ENCODE data around the gene AUTS2.

DNA sequence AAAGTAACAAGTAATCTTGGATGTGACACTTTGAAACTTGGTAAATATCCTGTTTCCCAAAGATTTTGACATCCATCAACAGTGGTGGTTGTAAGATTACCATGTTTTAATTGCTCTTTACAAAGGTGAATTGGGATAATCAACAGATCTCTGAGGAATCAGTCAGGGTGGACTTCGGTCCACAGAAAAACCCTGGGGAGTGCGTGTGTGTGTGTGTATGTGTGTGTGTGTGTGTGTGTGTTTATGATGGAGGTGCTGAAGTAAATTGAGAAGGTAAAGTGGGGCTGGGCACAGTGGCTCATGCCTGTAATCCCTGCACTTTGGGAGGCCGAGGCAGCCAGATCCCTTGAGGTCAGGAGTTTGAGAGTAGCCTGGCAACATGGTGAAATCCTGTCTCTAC lies 12.0 kb upstream of the AUTS2 start:
- no peak for TF ChIP-seq EZH2 (IDR thresholded peaks at IDR 0.05; ENCODE audit: borderline replicate concordance, low read length)
- TF ChIP-seq, protein P1, sequence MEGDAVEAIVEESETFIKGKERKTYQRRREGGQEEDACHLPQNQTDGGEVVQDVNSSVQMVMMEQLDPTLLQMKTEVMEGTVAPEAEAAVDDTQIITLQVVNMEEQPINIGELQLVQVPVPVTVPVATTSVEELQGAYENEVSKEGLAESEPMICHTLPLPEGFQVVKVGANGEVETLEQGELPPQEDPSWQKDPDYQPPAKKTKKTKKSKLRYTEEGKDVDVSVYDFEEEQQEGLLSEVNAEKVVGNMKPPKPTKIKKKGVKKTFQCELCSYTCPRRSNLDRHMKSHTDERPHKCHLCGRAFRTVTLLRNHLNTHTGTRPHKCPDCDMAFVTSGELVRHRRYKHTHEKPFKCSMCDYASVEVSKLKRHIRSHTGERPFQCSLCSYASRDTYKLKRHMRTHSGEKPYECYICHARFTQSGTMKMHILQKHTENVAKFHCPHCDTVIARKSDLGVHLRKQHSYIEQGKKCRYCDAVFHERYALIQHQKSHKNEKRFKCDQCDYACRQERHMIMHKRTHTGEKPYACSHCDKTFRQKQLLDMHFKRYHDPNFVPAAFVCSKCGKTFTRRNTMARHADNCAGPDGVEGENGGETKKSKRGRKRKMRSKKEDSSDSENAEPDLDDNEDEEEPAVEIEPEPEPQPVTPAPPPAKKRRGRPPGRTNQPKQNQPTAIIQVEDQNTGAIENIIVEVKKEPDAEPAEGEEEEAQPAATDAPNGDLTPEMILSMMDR (IDR thresholded peaks at IDR 0.05; ENCODE audit: low read length), result no peak

Measured in OCI-LY1 (cell line).